OCI-LY1 (cell line): Measurements from ENCODE around the gene AK6.

Experiments
- H2AFZ ChIP-seq: fragments of 200-600 bp; sonication (generic), shearing (Covaris generic); 2 replicates; pipeline ENCODE4 v1.6.0; 2014; ENCODE audit warnings: antibody characterized with exemption, mild to moderate bottlenecking, low read length
- H3F3A ChIP-seq: fragments of 200-600 bp; sonication (generic), shearing (Covaris generic); 2 replicates; pipeline ENCODE4 v1.6.0; 2014; ENCODE audit warnings: mild to moderate bottlenecking, antibody characterized with exemption, low read length, moderate library complexity; ENCODE audit not compliant: insufficient read depth
- H3K27ac ChIP-seq: fragments of 200-600 bp; sonication (generic); 2 replicates; pipeline ENCODE4 v1.5.1; 2014; ENCODE audit warnings: low read length, mixed run types, mild to moderate bottlenecking, low read depth; ENCODE audit not compliant: poor library complexity, severe bottlenecking
- H3K27me3 ChIP-seq: fragments of 200-600 bp; sonication (generic); 2 replicates; pipeline ENCODE4 v1.6.0; 2014; ENCODE audit warnings: antibody characterized with exemption, mild to moderate bottlenecking, low read length, moderate library complexity; ENCODE audit not compliant: insufficient read depth
- H3K36me3 ChIP-seq: fragments of 200-600 bp; sonication (generic); 2 replicates; pipeline ENCODE4 v1.6.1; 2014; ENCODE audit warnings: mild to moderate bottlenecking, antibody characterized with exemption, low read length, moderate library complexity, mixed read lengths; ENCODE audit not compliant: insufficient read depth
- H3K4me1 ChIP-seq: fragments of 200-600 bp; sonication (generic); 2 replicates; pipeline ENCODE4 v1.5.1; 2014; ENCODE audit warnings: mild to moderate bottlenecking, low read length, moderate library complexity; ENCODE audit not compliant: insufficient read depth, severe bottlenecking
- H3K4me2 ChIP-seq: fragments of 200-600 bp; sonication (generic), shearing (Covaris generic); 2 replicates; pipeline ENCODE4 v1.6.1; 2014; ENCODE audit warnings: low read length
- H3K4me3 ChIP-seq: fragments of 200-600 bp; sonication (generic); 2 replicates; pipeline ENCODE4 v1.5.1; 2014; ENCODE audit warnings: low read length, low read depth, mild to moderate bottlenecking, mixed read lengths; ENCODE audit not compliant: poor library complexity, severe bottlenecking
- H3K79me2 ChIP-seq: fragments of 200-600 bp; shearing (Covaris generic); 2 replicates; pipeline ENCODE4 v1.6.1; 2016; ENCODE audit warnings: mixed run types, low read length, mixed read lengths; ENCODE audit not compliant: insufficient read depth
- H3K9ac ChIP-seq: fragments of 200-600 bp; sonication (generic), shearing (Covaris generic); 2 replicates; pipeline ENCODE4 v1.6.1; 2014; ENCODE audit warnings: mild to moderate bottlenecking, low read length, mixed read lengths
- H3K9me2 ChIP-seq: fragments of 200-600 bp; sonication (generic), shearing (Covaris generic); 2 replicates; pipeline ENCODE4 v1.6.1; 2014; ENCODE audit warnings: low read depth, mild to moderate bottlenecking, low read length, mixed read lengths
- H3K9me3 ChIP-seq: fragments of 200-600 bp; shearing (Covaris generic); 2 replicates; pipeline ENCODE4 v1.6.1; 2014; ENCODE audit warnings: low read length, mixed read lengths
- H4K20me1 ChIP-seq: fragments of 200-600 bp; sonication (generic), shearing (Covaris generic); 2 replicates; pipeline ENCODE4 v1.6.0; 2016; ENCODE audit warnings: mild to moderate bottlenecking, low read length; ENCODE audit not compliant: insufficient read depth
- EZH2 ChIP-seq: fragments of 200-600 bp; sonication (generic), shearing (Covaris generic); IDR thresholded peaks from 2 replicates; pipeline ENCODE4 v1.8.0; 2017; ENCODE audit warnings: borderline replicate concordance, mixed run types, mild to moderate bottlenecking, antibody characterized with exemption, low read length, moderate library complexity, mixed read lengths
- TF ChIP-seq, protein P1 (sequence below): fragments of 200-600 bp; sonication (generic), shearing (Covaris generic); IDR thresholded peaks from 2 replicates; pipeline ENCODE4 v1.5.1; 2017; ENCODE audit warnings: mild to moderate bottlenecking, antibody characterized with exemption, low read length, moderate library complexity, mixed read lengths

The AK6 gene

DNA sequence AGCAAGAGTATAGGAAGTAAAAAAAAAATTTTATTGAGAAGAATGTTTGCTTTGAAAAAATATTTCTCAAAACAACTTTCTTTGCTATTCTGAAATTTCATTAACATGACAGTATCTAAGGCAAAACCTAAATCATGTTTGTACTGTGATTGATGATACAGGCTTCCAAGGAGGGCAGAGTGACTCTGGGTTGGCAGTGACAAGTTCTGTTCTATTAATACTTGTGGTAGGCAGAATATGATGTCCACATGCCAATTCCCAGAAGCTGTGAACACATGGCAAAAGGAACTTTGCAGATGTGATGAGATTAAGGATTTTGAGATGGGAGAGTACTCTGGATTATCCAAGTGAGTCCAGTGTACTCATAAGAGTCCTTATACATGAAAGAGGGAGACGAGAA, 53.3 kb downstream of the AK6 start:
- Histone ChIP-seq H3K27me3 (no peaks in the 10 kb centered on the region), H3K79me2 (no peaks in the 10 kb centered on the region), H2AFZ (no peak overlapping the region), H3K4me1 (no peaks in the 10 kb centered on the region), H3K9me3 (no peaks in the 10 kb centered on the region), H3K27ac (no peak overlapping the region), H3K9me2 (no peaks in the 10 kb centered on the region), H3K36me3 (peaks cover 32% of the 10 kb centered on the region), H4K20me1 (no peaks in the 10 kb centered on the region), H3K9ac (no peak overlapping the region), H3K4me2 (no peak overlapping the region), H3F3A (no peaks in the 10 kb centered on the region), H3K4me3 (no peak overlapping the region)
- no peak for TF ChIP-seq EZH2
- TF ChIP-seq, protein P1, sequence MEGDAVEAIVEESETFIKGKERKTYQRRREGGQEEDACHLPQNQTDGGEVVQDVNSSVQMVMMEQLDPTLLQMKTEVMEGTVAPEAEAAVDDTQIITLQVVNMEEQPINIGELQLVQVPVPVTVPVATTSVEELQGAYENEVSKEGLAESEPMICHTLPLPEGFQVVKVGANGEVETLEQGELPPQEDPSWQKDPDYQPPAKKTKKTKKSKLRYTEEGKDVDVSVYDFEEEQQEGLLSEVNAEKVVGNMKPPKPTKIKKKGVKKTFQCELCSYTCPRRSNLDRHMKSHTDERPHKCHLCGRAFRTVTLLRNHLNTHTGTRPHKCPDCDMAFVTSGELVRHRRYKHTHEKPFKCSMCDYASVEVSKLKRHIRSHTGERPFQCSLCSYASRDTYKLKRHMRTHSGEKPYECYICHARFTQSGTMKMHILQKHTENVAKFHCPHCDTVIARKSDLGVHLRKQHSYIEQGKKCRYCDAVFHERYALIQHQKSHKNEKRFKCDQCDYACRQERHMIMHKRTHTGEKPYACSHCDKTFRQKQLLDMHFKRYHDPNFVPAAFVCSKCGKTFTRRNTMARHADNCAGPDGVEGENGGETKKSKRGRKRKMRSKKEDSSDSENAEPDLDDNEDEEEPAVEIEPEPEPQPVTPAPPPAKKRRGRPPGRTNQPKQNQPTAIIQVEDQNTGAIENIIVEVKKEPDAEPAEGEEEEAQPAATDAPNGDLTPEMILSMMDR, result no peak

DNA sequence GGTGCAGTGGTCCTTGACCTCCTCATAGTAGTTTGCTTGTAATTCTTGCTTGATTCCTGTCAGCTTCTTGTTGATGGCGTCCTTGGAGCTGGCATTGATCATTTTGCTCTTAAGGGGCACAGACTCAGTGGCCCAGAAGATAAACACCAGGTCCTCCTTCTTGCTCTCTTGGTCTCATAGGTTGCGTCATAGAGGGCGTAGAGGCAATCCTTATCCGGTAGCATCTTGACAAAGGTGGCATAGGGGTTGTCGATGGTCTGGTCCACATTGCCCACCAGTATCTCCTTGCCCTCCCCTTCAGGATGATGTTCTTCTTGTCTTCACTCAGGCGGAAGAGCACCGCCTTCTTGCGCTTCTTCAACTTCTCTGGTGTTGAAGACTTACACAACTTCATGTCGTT, 55.9 kb downstream of the AK6 start:
- no peak overlapping the region for H3K27ac ChIP-seq
- peaks cover 7% of the 10 kb centered on the region for H3K9me3 ChIP-seq
- no peak overlapping the region for H2AFZ ChIP-seq
- no peaks in the 10 kb centered on the region for H3K9me2 ChIP-seq
- H3K36me3 ChIP-seq, result peaks cover 52% of the 10 kb centered on the region
- TF ChIP-seq, protein P1, result no peak
- no peak for TF ChIP-seq EZH2
- H3K27me3 ChIP-seq, result no peaks in the 10 kb centered on the region
- H3K4me3 ChIP-seq, result no peak overlapping the region
- H3K79me2 ChIP-seq, result no peaks in the 10 kb centered on the region
- H3F3A ChIP-seq, result no peaks in the 10 kb centered on the region
- no peaks in the 10 kb centered on the region for H3K4me1 ChIP-seq
- no peaks in the 10 kb centered on the region for H4K20me1 ChIP-seq
- no peak overlapping the region for H3K9ac ChIP-seq
- H3K4me2 ChIP-seq, result no peak overlapping the region

DNA sequence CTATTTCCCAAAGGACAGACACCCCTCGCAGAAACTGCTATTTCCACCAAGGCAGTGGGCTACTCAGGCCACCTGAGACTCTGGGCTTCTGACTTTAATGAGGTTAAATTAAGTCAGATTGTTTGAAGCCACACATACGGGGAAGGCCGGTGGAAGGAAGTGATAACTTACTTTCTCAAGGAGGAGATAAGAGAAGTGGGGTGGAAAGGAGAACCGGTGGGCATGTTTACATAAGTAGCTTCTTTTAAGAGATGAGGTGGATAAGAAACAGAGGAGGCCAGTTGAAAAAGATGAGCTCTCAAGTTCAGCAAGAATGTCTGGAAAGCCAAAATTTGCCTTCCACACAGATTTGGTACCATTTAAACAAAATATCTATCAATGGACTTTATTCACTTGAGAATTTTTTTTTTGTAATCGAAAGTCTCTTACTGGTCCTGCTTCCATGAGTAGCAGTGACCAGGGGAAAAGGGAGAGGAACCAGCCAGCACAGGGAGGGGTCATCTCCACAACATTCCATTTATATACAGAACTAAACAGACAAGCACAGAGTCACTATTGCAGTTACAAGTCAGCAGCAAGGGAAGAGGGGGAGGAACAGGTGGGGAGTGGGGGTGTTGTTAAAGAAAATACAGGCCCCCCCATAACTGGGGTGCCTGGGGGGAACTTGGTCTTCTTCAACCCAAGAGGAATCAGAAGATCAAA, 56.7 kb downstream of the AK6 start:
- Histone ChIP-seq H3K9ac (no peak overlapping the region), H3K27ac (no peak overlapping the region), H3K36me3 (peaks cover 59% of the 10 kb centered on the region), H3K9me2 (no peaks in the 10 kb centered on the region), H3K4me3 (no peak overlapping the region), H3K79me2 (no peaks in the 10 kb centered on the region), H3K4me1 (no peaks in the 10 kb centered on the region), H3F3A (no peaks in the 10 kb centered on the region), H3K27me3 (no peaks in the 10 kb centered on the region), H3K9me3 (peaks cover 7% of the 10 kb centered on the region), H2AFZ (no peak overlapping the region), H4K20me1 (no peaks in the 10 kb centered on the region), H3K4me2 (no peak overlapping the region)
- no peak for TF ChIP-seq EZH2
- TF ChIP-seq, protein P1, result no peak
